OCI-LY3 (cell line): ENCODE measurements around the gene OASL.

Source experiments
- CTCF ChIP-seq: fragments of 200-600, 300-600 bp; sonication (generic); IDR thresholded peaks from 2 replicates; pipeline ENCODE4 v1.5.1; 2014; ENCODE audit warnings: antibody characterized with exemption, low read length, low read depth
- EZH2phosphoT487 ChIP-seq: fragments of 200-600 bp; shearing (Covaris generic); IDR thresholded peaks from 2 replicates; pipeline ENCODE4 v1.6.1; 2018; ENCODE audit warnings: antibody characterized with exemption, mixed run types, low read depth

- peak; percentile 63 for TF ChIP-seq CTCF
- no peak for TF ChIP-seq EZH2phosphoT487
These were observed 21.3 kb upstream of the OASL start for GRCh38 chr12:121060149-121061001.
